WTC11 (cell line): ENCODE measurements around the gene TUSC2. TPM values are rescaled to one million over a fixed set of nuclear protein-coding genes. Genes with fewer than 3 reads are reported as not detected.

ENCODE experiments used
- AFF4 ChIP-seq: sonication (generic); formaldehyde crosslinking; IDR thresholded peaks from 2 replicates; pipeline ENCODE4 v1.8.1; 2023; ENCODE audit warnings: mild to moderate bottlenecking, missing genetic modification reagents, borderline replicate concordance
- CBFB ChIP-seq: sonication (generic); formaldehyde crosslinking; IDR thresholded peaks from 2 replicates; pipeline ENCODE4 v1.8.1; 2022; ENCODE audit warnings: mild to moderate bottlenecking, low read depth, missing genetic modification reagents
- CREB1 ChIP-seq: sonication (generic); formaldehyde crosslinking; IDR thresholded peaks from 2 replicates; pipeline ENCODE4 v1.8.0; 2023; ENCODE audit warnings: mild to moderate bottlenecking, missing genetic modification reagents
- CTCF ChIP-seq: fragments of 200-600 bp; IDR thresholded peaks from 2 replicates; pipeline ENCODE4 v1.8.0; 2022; ENCODE audit warnings: antibody characterized with exemption
- E2F1 ChIP-seq: sonication (generic); formaldehyde crosslinking; IDR thresholded peaks from 2 replicates; pipeline ENCODE4 v1.8.0; 2022; ENCODE audit warnings: mild to moderate bottlenecking, missing genetic modification reagents
- ESRRA ChIP-seq: sonication (generic); formaldehyde crosslinking; IDR thresholded peaks from 2 replicates; pipeline ENCODE4 v1.8.1; 2022; ENCODE audit warnings: mild to moderate bottlenecking, missing genetic modification reagents, borderline replicate concordance
- FOXJ3 ChIP-seq: sonication (generic); formaldehyde crosslinking; IDR thresholded peaks from 2 replicates; pipeline ENCODE4 v1.9.0; 2021; ENCODE audit warnings: missing genetic modification reagents, mild to moderate bottlenecking, borderline replicate concordance
- FOXK1 ChIP-seq: sonication (generic); formaldehyde crosslinking; IDR thresholded peaks from 2 replicates; pipeline ENCODE4 v1.8.0; 2022; ENCODE audit warnings: mild to moderate bottlenecking, moderate library complexity, missing genetic modification reagents
- GTF2I ChIP-seq: fragments of 250-450 bp; sonication (Bioruptor Pico); conservative IDR thresholded peaks from 2 replicates; pipeline ENCODE4 v1.4.0; 2021; ENCODE audit warnings: mild to moderate bottlenecking
- IRF1 ChIP-seq: sonication (generic); formaldehyde crosslinking; IDR thresholded peaks from 2 replicates; pipeline ENCODE4 v1.8.0; 2023; ENCODE audit warnings: missing genetic modification reagents
- NFATC4 ChIP-seq: fragments of 250-450 bp; sonication (Bioruptor Pico); IDR thresholded peaks from 2 replicates; pipeline ENCODE4 v1.9.0; 2021; ENCODE audit warnings: mild to moderate bottlenecking
- NR1H2 ChIP-seq: sonication (generic); formaldehyde crosslinking; IDR thresholded peaks from 2 replicates; pipeline ENCODE4 v1.9.0; 2021; ENCODE audit warnings: mild to moderate bottlenecking, moderate library complexity, missing genetic modification reagents
- PREB ChIP-seq: sonication (generic); formaldehyde crosslinking; IDR thresholded peaks from 2 replicates; pipeline ENCODE4 v1.8.1; 2022; ENCODE audit warnings: mild to moderate bottlenecking, missing genetic modification reagents, moderate library complexity, borderline replicate concordance
- RELA ChIP-seq: sonication (generic); formaldehyde crosslinking; IDR thresholded peaks from 2 replicates; pipeline ENCODE4 v1.8.1; 2022; ENCODE audit warnings: missing genetic modification reagents, mild to moderate bottlenecking, borderline replicate concordance
- SMAD4 ChIP-seq: sonication (generic); formaldehyde crosslinking; IDR thresholded peaks from 2 replicates; pipeline ENCODE4 v1.8.0; 2022; ENCODE audit warnings: mild to moderate bottlenecking, missing genetic modification reagents
- STAT6 ChIP-seq: sonication (generic); formaldehyde crosslinking; conservative IDR thresholded peaks from 2 replicates; pipeline ENCODE4 v1.8.1; 2023; ENCODE audit warnings: mild to moderate bottlenecking, low read depth, missing genetic modification reagents, moderate library complexity
- TEAD4 ChIP-seq: sonication (generic); formaldehyde crosslinking; IDR thresholded peaks from 2 replicates; pipeline ENCODE4 v1.8.0; 2022; ENCODE audit warnings: mild to moderate bottlenecking, missing genetic modification reagents
- USF1 ChIP-seq: sonication (generic); formaldehyde crosslinking; IDR thresholded peaks from 2 replicates; pipeline ENCODE4 v1.8.0; 2022; ENCODE audit warnings: mild to moderate bottlenecking, missing genetic modification reagents
- ZNF423 ChIP-seq: fragments of 250-450 bp; sonication (Bioruptor Pico); IDR thresholded peaks from 2 replicates; pipeline ENCODE4 v2.1.2; 2022; ENCODE audit warnings: mild to moderate bottlenecking, moderate library complexity
- ZNF512 ChIP-seq: sonication (generic); formaldehyde crosslinking; IDR thresholded peaks from 2 replicates; pipeline ENCODE4 v1.8.1; 2022; ENCODE audit warnings: missing genetic modification reagents, borderline replicate concordance
- total RNA-seq: library from RNA; stranded (reverse); gene quantifications from 3 replicates; pipeline ENCODE4 v1.2.3, GENCODE V29; 2021

Gene TUSC2
- total RNA-seq, 1 experiment from 2014 or later, result 41.1 TPM

- TF ChIP-seq CTCF (no peak), ZNF423 (CRISPR knock-in tag) (no peak), NR1H2 (CRISPR knock-in tag) (peak; percentile 80; the same call in 1 of the 2 replicates), CREB1 (peak; percentile 89), NFATC4 (CRISPR knock-in tag) (no peak), ZNF512 (CRISPR knock-in tag) (no peak), STAT6 (CRISPR knock-in tag) (peak; percentile 48; the same call in 1 of the 2 replicates), CBFB (CRISPR knock-in tag) (0 out of 2 replicates have a peak, but pooled peaks have one; percentile 28), FOXK1 (CRISPR knock-in tag) (peak; percentile 74; the same call in 1 of the 2 replicates), ESRRA (CRISPR knock-in tag) (peak; percentile 87), USF1 (CRISPR knock-in tag) (0 out of 2 replicates have a peak, but pooled peaks have one; percentile 17), FOXJ3 (CRISPR knock-in tag) (peak; percentile 73; the same call in 1 of the 2 replicates), E2F1 (CRISPR knock-in tag) (peak; percentile 65; the same call in 1 of the 2 replicates), GTF2I (CRISPR knock-in tag) (no peak), SMAD4 (peak; percentile 75; the same call in 1 of the 2 replicates), IRF1 (peak; percentile 96), PREB (0 out of 2 replicates have a peak, but pooled peaks have one; percentile 65), AFF4 (CRISPR knock-in tag) (peak; percentile 85), TEAD4 (CRISPR knock-in tag) (0 out of 2 replicates have a peak, but pooled peaks have one; percentile 60), RELA (CRISPR knock-in tag) (no peak)
Observed at GRCh38 chr3:50350527-50351322, 22.7 kb upstream of the TUSC2 start, which contains the start of the genes CYB561D2 and NPRL2 (continued).
